OCI-LY3 (cell line): ENCODE measurements around the gene DDO.

Experiments used
- CTCF ChIP-seq: fragments of 200-600, 300-600 bp; sonication (generic); IDR thresholded peaks from 2 replicates; pipeline ENCODE4 v1.5.1; 2014; ENCODE audit warnings: antibody characterized with exemption, low read length, low read depth
- EZH2phosphoT487 ChIP-seq: fragments of 200-600 bp; shearing (Covaris generic); IDR thresholded peaks from 2 replicates; pipeline ENCODE4 v1.6.1; 2018; ENCODE audit warnings: antibody characterized with exemption, mixed run types, low read depth

GRCh38 chr6:110409794-110410193 lies 5.6 kb downstream of the DDO start:
- TF ChIP-seq CTCF (no peak), EZH2phosphoT487 (no peak)
